H1 (cell line): ENCODE measurements around the gene ARHGEF19. TPM values are rescaled to one million over a fixed set of nuclear protein-coding genes. Genes with fewer than 3 reads are reported as not detected.

ENCODE experiments used
- CHD7 ChIP-seq: fragments of 300-600 bp; sonication (generic); IDR thresholded peaks from 2 replicates; pipeline ENCODE4 v1.7.1; 2012; ENCODE audit warnings: low read length, moderate library complexity, mild to moderate bottlenecking, inconsistent platforms; ENCODE audit not compliant: insufficient replicate concordance
- EGR1 ChIP-seq: IDR thresholded peaks from 2 replicates; pipeline ENCODE4 v1.6.1; 2011; ENCODE audit warnings: low read depth, low read length, borderline replicate concordance
- NRF1 ChIP-seq: IDR thresholded peaks from 2 replicates; pipeline ENCODE4 v1.6.1; 2011; ENCODE audit warnings: mild to moderate bottlenecking, low read depth, low read length, improper control_type of control experiment
- POU5F1 ChIP-seq: IDR thresholded peaks from 2 replicates; pipeline ENCODE4 v1.6.1; 2011; ENCODE audit warnings: low read depth, mild to moderate bottlenecking, low read length, moderate library complexity
- RBBP5 ChIP-seq: IDR thresholded peaks from 2 replicates; pipeline ENCODE4 v1.7.1; 2012; ENCODE audit warnings: low read depth, mild to moderate bottlenecking, inconsistent platforms, low read length, moderate library complexity, borderline replicate concordance
- SP1 ChIP-seq: IDR thresholded peaks from 2 replicates; pipeline ENCODE4 v1.6.1; 2011; ENCODE audit warnings: low read depth, low read length
- polyA plus RNA-seq, 7 experiments: library from polyadenylated mRNA; depleted of rRNA in 3 of 7; stranded (reverse) in 5 of 7; unstranded in 2 of 7; fragments of >200 nt in 5 of 7; fragments of 200-250 nt in 2 of 7; gene quantifications; 1 replicate in 5 of 7; 2 replicates in 1 of 7; 4 replicates in 1 of 7; pipeline versions ENCODE4 v1.2.1 to v1.2.3, GENCODE V29; 2011 to 2013; ENCODE audit warnings: missing spikeins in 2 of 7, mixed read lengths in 2 of 7
- total RNA-seq: library from RNA; stranded (reverse); fragmentation: NEBNext Ultra II Directional; extraction: Animal tissue kit (Norgen Biotek cat#: 25700); gene quantifications from 2 replicates; pipeline ENCODE4 v1.2.1, GENCODE V29; 2021

The ARHGEF19 gene
- total and polyA plus RNA-seq, 2 of the 8 experiments (the other 6 are each of a cell fraction or from before 2014, with no cell fraction given), result 47.5 to 56.4 TPM

GRCh38 chr1:16248603-16249516 lies 36.4 kb upstream of the ARHGEF19 start (continued):
- TF ChIP-seq CHD7 (no peak), NRF1 (no peak), POU5F1 (no peak), RBBP5 (no peak), EGR1 (no peak), SP1 (no peak)
